MM.1S (cell line): ENCODE results near the gene NR1I3.

Experiments used
- CTCF ChIP-seq: fragments of 300-600 bp; sonication (generic); IDR thresholded peaks from 2 replicates; pipeline ENCODE4 v1.5.1; 2016; ENCODE audit warnings: antibody characterized with exemption, low read length, mixed read lengths
- EZH2 ChIP-seq: fragments of 300-600 bp; sonication (generic); optimal IDR thresholded peaks from 2 replicates; pipeline ENCODE3; 2017; ENCODE audit warnings: low read depth, mild to moderate bottlenecking, antibody characterized with exemption, low read length, mixed read lengths

- TF ChIP-seq CTCF, result no peak
- no peak for TF ChIP-seq EZH2
Measured at GRCh38 chr1:161266836-161267235, 28.8 kb upstream of the NR1I3 start.
